HG02943 (cell line): ENCODE measurements around the gene ZNF512.
"Not testable (repeated sequence)": the region's sequence is repeated elsewhere in the genome, so short reads cannot be mapped to it uniquely, and the experiment has no call there.

ENCODE experiments used
- ATAC-seq: cut with Tn5 transposase; IDR thresholded peaks from one replicate; pipeline ENCODE4 v1.9.1; 2021; ENCODE audit warnings: mild to moderate bottlenecking, low read depth, moderate library complexity; ENCODE audit not compliant: unreplicated experiment

Gene ZNF512

DNA sequence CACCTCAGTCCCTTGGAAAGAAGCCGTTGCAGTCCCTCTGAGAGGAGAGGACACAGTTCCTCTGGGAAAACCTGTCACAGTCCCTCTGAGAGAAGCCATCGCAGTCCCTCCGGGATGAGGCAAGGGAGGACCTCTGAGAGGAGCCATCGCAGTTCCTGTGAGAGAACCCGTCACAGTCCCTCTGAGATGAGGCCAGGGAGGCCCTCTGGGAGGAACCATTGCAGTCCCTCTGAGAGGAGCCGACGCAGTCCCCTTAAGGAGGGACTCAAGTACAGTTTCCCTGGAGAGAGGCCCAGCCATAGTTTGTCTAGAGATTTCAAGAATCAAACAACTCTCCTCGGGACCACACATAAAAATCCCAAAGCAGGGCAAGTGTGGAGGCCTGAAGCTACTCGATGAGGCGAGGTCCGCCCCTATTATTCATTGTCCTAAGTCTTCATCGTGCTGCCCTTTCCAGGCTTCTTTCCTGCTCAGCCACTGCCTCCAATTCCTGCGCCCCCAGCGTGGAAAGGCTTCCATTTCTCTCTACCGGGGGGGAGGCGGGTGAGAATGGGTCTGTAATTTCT is 630 bp upstream of the ZNF512 start:
- ATAC-seq = no peak

DNA sequence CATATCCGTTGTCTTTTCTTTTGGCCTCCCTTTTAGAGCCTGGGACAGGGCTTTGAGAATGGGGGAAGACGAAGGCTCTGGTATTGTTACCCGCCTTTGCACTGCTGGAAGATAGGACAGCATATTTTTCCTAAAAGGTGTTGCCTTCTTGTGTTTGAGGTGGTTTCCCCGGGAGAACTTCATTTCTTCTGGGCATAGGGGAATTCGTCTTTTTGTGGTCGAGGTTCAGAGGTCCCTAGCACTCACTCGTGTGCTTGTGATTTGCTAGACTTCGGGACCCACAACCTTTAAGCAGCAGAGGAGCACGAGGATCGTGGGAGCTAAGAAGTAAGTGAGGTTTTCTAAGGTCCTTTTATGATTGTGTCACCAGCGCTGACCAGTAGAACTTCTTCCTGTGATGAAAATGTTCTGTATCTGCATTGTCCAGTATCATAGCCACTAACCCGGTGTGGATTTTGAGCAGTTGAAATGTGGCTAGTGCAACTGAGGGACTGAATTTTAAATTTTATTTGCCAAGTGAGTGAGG is 611 bp downstream of the ZNF512 start:
- ATAC-seq = peak; percentile 20

DNA sequence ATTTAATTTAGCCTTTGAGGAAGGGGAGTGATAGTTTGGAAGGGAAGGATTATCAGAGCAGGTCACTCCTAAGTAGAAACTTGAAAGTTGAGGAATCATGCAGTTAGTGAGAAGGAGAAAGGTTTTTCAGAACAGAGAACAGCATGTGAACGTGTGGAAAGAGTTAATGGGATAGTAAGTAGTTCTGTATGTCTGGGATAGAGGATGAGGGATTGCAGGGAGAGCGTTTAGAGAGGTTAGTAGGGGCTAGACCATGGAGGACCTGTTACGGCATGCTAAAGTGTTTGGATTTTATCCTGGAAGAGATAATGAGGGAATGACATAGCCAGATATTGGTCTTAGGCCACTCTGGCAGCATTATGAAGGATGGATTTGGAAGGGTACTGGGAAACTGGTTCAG is 1.8 kb downstream of the ZNF512 start:
- ATAC-seq = no peak

DNA sequence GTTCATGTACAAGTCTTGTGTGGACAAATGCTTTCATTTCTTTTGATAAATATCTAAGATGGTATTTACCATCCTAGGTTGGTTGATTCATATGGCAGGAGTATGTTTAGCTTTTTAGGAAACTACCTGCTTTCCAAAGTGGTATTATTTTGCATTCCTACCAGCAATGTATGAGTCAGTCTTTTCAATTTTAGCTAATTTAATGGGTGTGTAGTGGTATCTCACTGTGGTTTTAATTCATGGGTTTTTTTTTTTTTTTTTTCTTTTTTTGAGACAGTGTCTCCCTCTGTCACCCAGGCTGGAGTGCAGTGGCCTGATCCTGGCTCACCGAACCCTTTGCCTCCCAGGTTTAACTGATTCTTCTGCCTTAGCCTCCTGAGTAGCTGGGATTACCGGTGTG is 4.2 kb downstream of the ZNF512 start:
- no peak for ATAC-seq

DNA sequence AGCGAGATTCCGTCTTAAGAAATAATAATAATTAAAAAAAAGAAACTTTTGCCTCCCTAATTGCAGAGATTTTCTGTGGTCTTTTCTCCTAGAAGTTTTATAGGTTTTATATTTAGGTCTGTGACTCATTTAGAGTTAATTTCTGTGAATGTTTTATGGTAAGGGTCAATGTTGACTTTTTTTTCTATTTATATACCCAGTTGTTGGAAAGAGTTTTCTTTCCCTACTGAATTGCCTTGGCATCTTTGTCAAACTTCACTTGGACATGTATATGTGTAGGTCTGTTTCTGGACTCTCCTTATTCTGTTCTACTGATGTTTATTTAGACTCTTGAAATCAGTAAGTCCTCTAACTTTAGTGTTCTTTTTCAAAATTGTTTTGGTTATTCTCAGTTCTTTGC is 5.5 kb downstream of the ZNF512 start:
- no peak for ATAC-seq

DNA sequence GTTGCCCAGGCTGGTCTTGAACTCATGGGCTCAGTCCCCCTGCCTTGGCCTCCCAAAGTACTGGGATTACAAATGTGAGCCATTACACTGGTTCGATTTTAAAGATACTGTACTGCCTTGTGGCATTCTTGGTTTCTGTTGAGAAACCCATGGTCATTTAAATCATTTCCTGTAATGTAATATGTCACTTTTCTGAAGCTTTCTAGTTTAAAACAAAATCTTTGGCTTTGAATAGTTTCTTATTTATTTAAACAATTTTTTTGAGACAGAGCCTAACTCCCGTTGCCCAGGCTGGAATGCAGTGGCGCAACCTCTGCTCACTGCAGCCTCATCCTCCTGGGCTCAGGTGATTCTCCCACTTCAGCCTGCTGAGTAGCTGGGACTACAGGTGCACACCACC is 8.9 kb downstream of the ZNF512 start:
- no peak for ATAC-seq

DNA sequence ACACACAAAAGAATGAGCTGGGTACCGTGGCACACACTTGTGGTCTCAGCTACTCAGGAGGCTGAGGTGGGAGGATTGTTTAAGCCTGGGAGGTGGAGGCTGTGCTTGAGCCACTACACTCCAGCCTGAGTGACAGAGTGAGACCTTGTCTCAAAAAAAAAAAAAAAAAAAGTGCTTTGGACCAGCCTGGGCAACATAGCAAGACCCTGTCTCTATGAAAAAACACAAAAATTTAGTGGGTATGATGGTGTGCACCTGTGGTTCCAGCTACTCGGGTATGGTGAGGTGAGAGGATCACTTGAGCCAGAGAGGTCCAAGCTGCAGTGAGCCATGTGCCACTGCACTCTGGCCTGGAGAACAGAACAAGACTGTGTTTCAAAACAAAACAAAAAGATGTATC is 10.4 kb downstream of the ZNF512 start:
- no peak for ATAC-seq

DNA sequence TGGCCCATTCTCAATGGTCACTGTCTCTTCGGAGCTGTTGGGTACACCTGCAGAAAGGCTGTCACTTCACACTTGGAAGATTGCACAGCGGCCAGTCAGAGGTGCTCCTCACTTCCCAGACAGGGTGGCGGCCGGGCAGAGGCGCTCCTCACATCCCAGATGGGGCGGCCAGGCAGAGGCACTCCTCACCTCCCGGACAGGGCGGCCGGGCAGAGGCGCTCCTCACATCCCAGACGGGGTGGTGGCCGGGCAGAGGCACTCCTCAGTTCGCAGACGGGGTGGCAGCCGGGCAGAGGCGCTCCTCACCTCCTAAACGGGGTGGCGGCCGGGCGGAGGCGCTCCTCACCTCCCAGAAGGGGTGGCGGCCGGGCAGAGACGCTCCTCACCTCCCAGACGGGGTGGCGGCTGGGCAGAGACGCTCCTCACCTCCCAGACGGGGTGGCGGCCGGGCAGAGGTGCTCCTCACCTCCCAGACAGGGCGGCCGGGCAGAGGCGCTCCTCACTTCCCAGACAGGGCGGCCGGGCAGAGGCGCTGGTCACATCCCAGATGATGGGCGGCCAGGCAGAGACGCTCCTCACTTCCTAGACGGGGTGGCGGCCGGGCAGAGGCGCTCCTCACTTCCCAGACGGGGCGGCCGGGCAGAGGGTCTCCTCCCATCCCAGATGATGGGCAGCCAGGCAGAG is 11.3 kb downstream of the ZNF512 start:
- ATAC-seq = not testable (repeated sequence)

DNA sequence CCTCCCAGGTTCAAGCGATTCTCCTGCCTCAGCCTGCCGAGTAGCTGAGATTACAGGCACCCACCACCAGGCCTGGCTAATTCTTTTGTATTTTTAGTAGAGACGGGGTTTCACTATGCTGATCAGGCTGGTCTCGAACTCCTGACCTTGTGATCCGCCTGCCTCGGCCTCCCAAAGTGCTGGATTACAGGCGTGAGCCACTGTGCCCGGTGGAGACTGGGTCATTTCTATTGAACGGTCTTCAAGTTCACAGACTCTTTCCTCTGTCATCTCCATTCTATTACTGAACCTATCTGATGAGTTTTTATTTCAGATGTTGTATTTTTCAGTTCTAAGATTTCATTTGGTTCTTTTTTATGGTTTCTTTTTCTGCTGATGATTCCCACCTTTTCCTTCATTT is 12.6 kb downstream of the ZNF512 start:
- not testable (repeated sequence) for ATAC-seq

DNA sequence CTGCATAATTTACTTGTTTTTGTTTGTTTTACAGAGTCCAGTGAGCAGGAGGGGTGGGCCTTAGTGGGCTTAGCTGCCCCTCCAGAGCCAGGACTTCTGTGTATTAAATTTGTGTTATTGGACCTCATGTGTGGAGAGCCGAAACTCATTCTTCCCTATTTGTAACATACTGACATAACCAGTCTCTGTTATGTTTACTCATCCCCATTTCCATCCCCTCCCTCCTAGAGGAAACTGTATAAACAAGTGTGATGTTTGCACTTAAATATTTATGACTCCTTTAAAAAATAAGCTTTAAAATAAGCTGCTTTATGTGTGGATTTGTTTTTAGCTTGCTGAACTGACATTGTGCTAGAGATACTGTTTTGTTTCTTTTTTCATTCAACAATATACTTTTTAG is 13.8 kb downstream of the ZNF512 start:
- ATAC-seq = no peak

DNA sequence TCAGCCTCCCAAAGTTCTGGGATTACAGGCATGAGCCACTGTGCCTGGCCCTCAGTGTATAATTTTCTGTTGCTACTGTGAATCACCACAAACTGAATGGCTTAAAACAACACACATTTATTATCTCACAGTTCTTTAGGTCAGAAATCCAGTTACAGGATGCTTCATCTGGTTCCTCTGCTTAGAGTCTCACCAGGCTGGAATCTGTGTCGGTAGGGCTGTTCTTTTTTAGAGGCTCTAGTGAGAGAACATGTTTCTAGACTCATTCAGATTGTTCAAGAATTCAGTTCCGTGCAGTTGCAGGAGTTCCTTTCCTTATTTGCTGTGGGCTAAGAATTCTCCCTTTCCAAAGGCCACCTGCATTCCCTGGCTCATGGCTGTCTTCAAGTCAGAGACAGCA is 23.8 kb downstream of the ZNF512 start:
- no peak for ATAC-seq

DNA sequence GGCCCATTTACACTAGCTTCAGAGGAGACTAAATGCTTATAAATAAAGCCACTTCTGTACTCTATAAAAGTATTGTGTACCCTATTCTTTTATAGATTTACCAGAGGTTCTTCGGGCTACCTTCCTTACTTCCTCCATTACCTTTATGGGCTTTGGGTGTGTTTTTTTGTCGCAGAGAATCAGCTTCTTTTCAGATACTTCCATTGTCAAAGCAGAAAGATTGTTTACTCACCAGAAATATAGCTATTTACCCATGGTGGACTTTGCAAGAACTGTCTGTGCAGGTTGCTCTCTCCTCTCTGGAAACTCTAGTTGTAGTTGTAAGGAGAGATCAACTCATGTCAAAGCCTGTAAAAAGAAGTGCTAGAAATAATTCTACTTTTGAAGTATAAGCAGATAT is 31.1 kb downstream of the ZNF512 start:
- ATAC-seq = no peak

DNA sequence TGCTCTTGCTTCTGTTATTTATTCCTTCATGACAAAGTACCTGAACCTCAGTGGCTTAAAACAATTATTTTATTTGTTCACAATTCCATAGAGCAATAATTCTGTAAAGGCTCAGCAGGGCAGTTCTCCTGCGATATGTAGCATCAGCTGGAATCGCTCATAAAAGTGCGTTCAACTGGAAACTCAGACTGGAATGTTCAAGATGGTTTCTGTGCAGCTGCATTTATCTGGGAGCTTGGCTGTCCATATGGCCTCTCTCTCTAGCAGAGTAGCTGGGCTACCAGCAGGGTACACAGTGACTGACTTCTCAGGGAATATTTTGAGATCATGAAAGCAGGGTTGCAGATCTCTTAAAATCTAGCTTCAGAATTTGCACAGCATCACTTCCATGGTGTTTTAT is 32.5 kb downstream of the ZNF512 start:
- ATAC-seq = no peak

DNA sequence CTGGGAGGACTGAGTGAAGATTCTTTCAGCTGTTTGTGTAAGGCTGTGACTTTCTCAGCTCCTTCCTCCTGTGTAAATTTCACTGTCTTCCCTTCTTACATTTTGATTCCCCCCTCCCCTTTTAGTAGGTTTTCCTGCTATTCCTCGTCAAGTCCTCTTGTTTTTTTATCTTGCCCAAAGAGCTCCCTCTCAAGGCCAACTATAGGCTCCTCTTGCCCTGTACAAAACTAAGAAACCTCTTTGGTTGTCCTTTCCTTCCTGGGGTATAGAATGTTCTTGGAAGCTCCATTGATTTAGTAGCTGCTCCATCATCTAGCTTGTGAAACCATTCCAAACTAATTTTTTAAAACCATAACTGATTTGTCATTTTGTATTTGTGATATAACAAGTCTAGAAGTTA is 38.7 kb downstream of the ZNF512 start:
- ATAC-seq = no peak

DNA sequence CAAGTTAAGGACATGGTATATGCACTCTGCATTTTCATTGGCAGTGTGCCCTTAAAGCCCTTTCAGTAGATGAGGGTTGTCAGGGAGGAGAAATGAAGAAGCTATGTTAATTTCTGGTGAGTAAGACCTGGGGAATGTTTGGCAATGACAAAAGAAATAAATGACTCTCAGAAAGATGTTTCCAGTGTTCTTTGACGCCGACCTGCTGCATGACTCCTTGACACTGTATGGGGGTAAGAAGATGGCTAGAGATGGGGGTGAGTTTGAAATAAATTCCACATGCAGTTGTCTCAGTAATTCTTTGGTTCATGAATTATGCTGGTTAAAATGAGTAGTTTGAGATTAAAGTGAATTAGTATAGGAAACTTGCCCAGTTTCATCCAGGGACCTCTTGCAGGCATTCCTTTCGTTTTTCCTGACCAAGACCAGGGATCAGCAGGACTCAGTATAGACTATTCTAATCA is 40.1 kb downstream of the ZNF512 start:
- no peak for ATAC-seq

DNA sequence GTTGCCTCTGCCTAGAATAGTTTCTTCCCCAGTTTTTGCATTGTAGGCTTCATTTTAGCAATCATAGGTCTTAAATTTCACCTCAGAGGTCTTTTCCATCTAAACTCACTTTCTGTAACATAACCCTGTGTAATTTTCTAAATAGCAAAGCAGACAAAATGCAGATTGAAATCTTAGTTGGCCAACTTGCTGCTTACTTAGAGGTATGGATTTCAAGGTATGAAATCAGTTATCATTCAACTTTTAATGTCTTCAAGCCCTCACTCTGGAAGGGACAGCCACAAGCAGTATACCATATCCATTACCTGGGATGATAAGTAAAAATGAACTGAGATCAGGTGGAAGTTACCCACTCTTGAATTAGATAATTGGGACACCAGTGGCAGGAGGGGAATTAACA is 42.1 kb downstream of the ZNF512 start:
- ATAC-seq = no peak

DNA sequence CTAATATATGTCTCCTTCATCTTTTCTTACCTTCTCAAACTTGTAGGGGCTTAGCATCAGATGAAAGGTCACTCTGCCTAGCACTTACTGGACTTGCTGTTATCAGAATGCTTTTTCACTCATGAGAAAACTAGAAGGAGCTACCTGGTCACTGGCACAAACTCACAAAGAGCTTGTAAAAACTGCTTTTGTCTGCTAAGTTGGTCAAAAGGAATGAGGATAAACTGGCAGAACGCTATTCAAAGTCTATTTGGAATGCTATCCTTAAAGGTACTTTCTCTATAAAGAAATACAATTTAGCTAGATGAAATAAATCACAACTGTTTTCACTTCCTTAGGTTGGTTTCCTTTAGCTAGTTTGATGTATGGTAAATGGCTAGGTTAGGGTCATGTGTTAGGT is 43.5 kb downstream of the ZNF512 start:
- ATAC-seq = not testable (repeated sequence)

DNA sequence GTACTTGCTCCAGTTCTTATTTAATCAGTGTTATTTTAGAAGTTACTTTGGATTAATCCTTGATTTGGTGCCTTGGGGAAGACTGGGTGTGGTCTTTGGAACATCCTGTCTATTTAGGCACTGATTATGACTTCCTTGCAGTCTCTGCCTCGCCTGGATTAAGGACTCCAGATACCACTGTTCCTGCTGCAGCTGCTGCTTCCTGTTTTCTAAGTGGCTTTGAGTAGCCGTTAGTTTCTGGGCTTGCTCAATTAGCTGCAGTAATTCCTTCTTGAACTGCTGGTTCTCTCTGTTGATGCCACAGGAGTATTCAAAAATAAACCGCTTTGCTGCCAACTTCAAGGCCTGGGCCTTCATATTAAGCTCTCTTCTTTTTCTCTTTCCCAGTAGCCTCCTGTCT is 44.1 kb downstream of the ZNF512 start:
- not testable (repeated sequence) for ATAC-seq

DNA sequence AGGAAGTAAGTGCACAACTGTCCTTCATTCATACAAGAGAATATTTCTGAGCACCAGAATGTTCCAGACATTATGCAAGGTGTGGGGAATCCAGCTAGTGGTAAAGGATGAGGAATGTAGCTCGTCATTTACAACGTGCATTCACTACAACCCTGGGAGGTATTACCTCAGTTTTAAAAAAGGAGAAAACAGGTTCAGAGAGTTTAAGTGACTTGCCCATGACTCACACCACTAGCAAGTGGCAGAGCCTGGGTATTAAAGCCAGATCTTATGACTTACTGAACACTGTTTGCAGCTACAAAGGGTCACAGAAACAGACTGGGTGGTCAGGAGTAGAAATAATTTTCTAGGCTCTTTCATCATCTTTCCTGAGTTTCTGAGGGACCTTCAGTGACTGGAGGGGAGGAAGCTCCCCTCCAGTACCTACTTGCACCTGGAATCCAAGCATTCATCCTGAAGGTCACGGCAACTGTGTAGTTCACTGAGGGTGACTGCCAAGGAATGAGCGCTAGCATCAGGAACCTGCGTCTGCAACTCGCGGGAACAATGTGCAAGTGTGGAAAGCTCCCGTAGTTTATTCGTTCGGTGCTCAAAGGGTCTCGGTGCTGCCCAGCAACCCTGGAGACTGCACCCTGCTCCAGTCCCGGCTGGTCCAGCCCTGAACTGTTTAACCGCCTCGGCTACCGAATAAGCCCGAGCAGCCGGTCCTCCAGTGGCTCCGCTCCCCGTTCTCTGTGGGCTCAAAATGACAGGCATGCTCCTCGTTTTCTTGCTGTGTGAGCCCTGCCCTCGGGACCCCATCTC is 45.3 kb downstream of the ZNF512 start:
- peak; percentile 30 for ATAC-seq

DNA sequence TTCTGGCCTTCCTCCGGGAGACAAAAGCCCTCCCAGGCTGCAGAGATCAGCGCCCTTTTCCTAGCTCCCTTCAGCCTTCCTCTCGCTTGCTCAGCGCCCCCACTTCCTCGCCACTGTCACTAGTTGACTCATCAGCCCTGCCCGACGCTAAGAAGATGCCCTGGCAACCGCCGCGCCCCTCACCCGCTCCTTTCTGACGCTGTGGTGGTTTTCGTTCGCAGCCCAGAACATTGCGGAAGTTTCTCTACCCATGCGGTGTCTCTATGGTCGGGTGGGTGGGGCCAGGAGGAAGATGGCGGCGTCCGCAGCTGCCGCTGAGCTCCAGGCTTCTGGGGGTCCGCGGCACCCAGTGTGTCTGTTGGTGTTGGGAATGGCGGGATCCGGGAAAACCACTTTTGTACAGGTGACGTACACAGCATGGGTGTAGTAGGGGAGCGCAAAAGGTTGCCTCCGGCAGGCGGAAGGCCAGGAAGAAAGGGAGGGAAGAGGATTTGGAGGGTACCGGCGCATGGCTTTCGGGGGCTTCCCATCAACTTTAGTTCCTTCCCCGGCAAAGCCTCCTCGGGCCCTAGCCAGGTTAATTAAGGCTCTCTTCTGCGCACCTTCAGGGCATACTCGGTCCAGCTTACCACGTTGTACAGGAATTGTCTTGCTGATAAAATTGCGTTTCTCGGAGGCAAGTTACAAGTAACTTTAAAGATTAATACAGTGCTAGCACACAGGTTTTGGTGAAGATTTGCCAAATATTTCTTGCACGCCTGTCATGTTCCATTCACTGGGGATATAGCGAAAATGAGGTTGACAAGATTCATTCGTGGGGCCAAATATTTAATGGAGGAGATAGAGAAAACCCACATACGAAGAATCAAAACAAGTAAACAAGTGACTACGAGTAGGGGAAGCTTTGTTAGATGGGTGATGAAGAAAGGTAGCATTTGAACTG is 46.2 kb downstream of the ZNF512 start, which contains the start of the genes CCDC121 and GPN1:
Gene CCDC121 (minus strand): TSS at position 246 of the 943 bp plus-strand sequence. CDS start 1,213 bp downstream, outside the sequence.
Gene GPN1 (plus strand): TSS at position 284 of the 943 bp plus-strand sequence. CDS start 9 bp downstream, at position 293.
- peak; percentile 99 for ATAC-seq
